Caco-2 (cell line): ENCODE results near the gene PNLDC1. TPM values are rescaled to one million over a fixed set of nuclear protein-coding genes. Genes with fewer than 3 reads are reported as not detected.
"Not testable (repeated sequence)": the region's sequence is repeated elsewhere in the genome, so short reads cannot be mapped to it uniquely, and the experiment has no call there.

ENCODE experiments used
- BruUV-seq: library from RNA; stranded (reverse); fragments of 400-500 nt; replicated peaks from 2 replicates; lab custom pipeline; 2021; lab: Mats Ljungman, UMichigan
- CTCF ChIA-PET: fragments of 300-600 bp; sonication (Branson Sonifier 250); formaldehyde crosslinking; loops from one replicate; lab custom pipeline; 2022; ENCODE audit warnings: antibody characterized with exemption; lab: Charles Lee
- POLR2A ChIA-PET: fragments of 300-600 bp; sonication (Branson Sonifier 250); formaldehyde crosslinking; loops from one replicate; lab custom pipeline; 2022; ENCODE audit warnings: antibody characterized with exemption; lab: Charles Lee
- DNase-seq, 2 experiments: peaks; one replicate each; pipeline versions ENCODE4 v3.0.0 to v3.0.0-alpha.2; 2020 to 2022
- H3K27me3 ChIP-seq: replicated peaks from 2 replicates; pipeline ENCODE4 v1.6.0; 2011; ENCODE audit warnings: low read length; ENCODE audit not compliant: control insufficient read depth, insufficient read depth
- H3K36me3 ChIP-seq: 2 replicates; pipeline ENCODE4 v1.5.1; 2011; ENCODE audit warnings: low read length; ENCODE audit not compliant: control insufficient read depth, insufficient read depth
- H3K4me1 ChIP-seq: fragments of 250-450 bp; sonication (Bioruptor Pico); 2 replicates; pipeline ENCODE4 v1.5.1; 2020; ENCODE audit warnings: mild to moderate bottlenecking
- H3K4me3 ChIP-seq: 2 replicates; pipeline ENCODE4 v1.5.1; 2011; ENCODE audit warnings: low read depth, mild to moderate bottlenecking, control low read depth, low read length
- H3K9me3 ChIP-seq: fragments of 250-450 bp; sonication (Bioruptor Pico); 2 replicates; pipeline ENCODE4 v1.5.1; 2020; ENCODE audit warnings: mild to moderate bottlenecking, moderate library complexity
- H3K27ac Mint-ChIP-seq: one replicate; pipeline ENCODE4 v1.8.0; 2022; ENCODE audit warnings: mixed read lengths; ENCODE audit not compliant: unreplicated experiment
- H3K27me3 Mint-ChIP-seq: one replicate; pipeline ENCODE4 v1.8.0; 2022; ENCODE audit warnings: mixed read lengths; ENCODE audit not compliant: insufficient read depth, unreplicated experiment
- H3K36me3 Mint-ChIP-seq: one replicate; pipeline ENCODE4 v1.8.0; 2022; ENCODE audit warnings: mild to moderate bottlenecking, mixed read lengths; ENCODE audit not compliant: insufficient read depth, unreplicated experiment
- H3K4me1 Mint-ChIP-seq: one replicate; pipeline ENCODE4 v1.8.0; 2022; ENCODE audit warnings: low read depth, mixed read lengths; ENCODE audit not compliant: unreplicated experiment
- H3K4me3 Mint-ChIP-seq: one replicate; pipeline ENCODE4 v1.8.0; 2022; ENCODE audit warnings: mild to moderate bottlenecking, moderate library complexity, mixed read lengths; ENCODE audit not compliant: unreplicated experiment
- H3K9me3 Mint-ChIP-seq: one replicate; pipeline ENCODE4 v1.8.0; 2022; ENCODE audit warnings: mixed read lengths; ENCODE audit not compliant: unreplicated experiment
- intact Hi-C: fragments of 100-400 bp; cut with micrococcal nuclease; formaldehyde crosslinking; loops from one replicate; pipeline ENCODE4 v1.10.0; 2022; ENCODE audit not compliant: unreplicated experiment
- total RNA-seq: library from RNA; stranded (reverse); gene quantifications from 2 replicates; pipeline ENCODE4 v1.2.3, GENCODE V29; 2022
- TF ChIP-seq, protein P1 (sequence below), 2 experiments: fragments of 200-600 bp in 1 of 2; IDR thresholded peaks; 1 replicate in 1 of 2; 2 replicates in 1 of 2; pipeline versions ENCODE4 v1.5.1 to v1.8.0; 2011 to 2022; ENCODE audit warnings: antibody characterized with exemption in 1 of 2, control low read depth in 1 of 2, inconsistent platforms in 1 of 2, low read depth in 1 of 2, low read length in 1 of 2, mild to moderate bottlenecking in 1 of 2, moderate library complexity in 1 of 2; ENCODE audit not compliant: insufficient read depth in 1 of 2, severe bottlenecking in 1 of 2, unreplicated experiment in 1 of 2

Gene PNLDC1
- total RNA-seq, 1 experiment from 2014 or later: 0.32 TPM

- intact Hi-C loops: loop anchor here (1.0 to 5.0 kb wide), 4 partner anchors 78 to 593 kb away; no protein-coding TSS in a partner anchor
- H3K4me1 Mint-ChIP-seq, H3K27me3 ChIP-seq, H3K36me3 ChIP-seq, H3K4me3 Mint-ChIP-seq, H3K27ac Mint-ChIP-seq, H3K36me3 Mint-ChIP-seq, POLR2A ChIA-PET, BruUV-seq, H3K4me3 ChIP-seq, H3K9me3 ChIP-seq, H3K9me3 Mint-ChIP-seq, H3K27me3 Mint-ChIP-seq, H3K4me1 ChIP-seq: not testable (repeated sequence)
- TF ChIP-seq, protein P1, sequence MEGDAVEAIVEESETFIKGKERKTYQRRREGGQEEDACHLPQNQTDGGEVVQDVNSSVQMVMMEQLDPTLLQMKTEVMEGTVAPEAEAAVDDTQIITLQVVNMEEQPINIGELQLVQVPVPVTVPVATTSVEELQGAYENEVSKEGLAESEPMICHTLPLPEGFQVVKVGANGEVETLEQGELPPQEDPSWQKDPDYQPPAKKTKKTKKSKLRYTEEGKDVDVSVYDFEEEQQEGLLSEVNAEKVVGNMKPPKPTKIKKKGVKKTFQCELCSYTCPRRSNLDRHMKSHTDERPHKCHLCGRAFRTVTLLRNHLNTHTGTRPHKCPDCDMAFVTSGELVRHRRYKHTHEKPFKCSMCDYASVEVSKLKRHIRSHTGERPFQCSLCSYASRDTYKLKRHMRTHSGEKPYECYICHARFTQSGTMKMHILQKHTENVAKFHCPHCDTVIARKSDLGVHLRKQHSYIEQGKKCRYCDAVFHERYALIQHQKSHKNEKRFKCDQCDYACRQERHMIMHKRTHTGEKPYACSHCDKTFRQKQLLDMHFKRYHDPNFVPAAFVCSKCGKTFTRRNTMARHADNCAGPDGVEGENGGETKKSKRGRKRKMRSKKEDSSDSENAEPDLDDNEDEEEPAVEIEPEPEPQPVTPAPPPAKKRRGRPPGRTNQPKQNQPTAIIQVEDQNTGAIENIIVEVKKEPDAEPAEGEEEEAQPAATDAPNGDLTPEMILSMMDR (IDR thresholded peaks at IDR 0.05; ENCODE audit: insufficient read depth in 1 of 2, low read depth in 1 of 2, low read length in 1 of 2, severe bottlenecking in 1 of 2, unreplicated experiment in 1 of 2): peak; percentile 44 to 57
- CTCF ChIA-PET: interaction anchor here (0.6 to 1.4 kb wide), 16 partner anchors 9 to 670 kb away, joined by 3 to 11 read pairs (median 3); no protein-coding TSS in a partner anchor
- peak in 1 of 2 experiments; percentile 67 for DNase-seq
These were observed 63.3 kb downstream of the PNLDC1 start for GRCh38 chr6:159863341-159863740.

GRCh38 chr6:159865226-159865920 is 65.3 kb downstream of the PNLDC1 start:
- Mint-ChIP-seq H3K36me3 (no peaks in the 10 kb centered on the region), H3K9me3 (no peaks in the 10 kb centered on the region), H3K27ac (no peak overlapping the region), H3K27me3 (peaks cover 2% of the 10 kb centered on the region), H3K4me1 (no peaks in the 10 kb centered on the region), H3K4me3 (no peak overlapping the region)
- no peaks in the 10 kb centered on the region; the same call in 1 of the 2 replicates for H3K9me3 ChIP-seq
- H3K36me3 ChIP-seq: no peaks in the 10 kb centered on the region
- H3K27me3 ChIP-seq: no peaks in the 10 kb centered on the region
- no peak overlapping the region for H3K4me3 ChIP-seq
- ChIA-PET CTCF (no interaction called here), POLR2A (no interaction called here)
- DNase-seq: no peak
- no peaks in the 10 kb centered on the region for H3K4me1 ChIP-seq
- BruUV-seq: no TSS peak
- TF ChIP-seq, protein P1 (IDR thresholded peaks at IDR 0.05; ENCODE audit: insufficient read depth in 1 of 2, low read depth in 1 of 2, low read length in 1 of 2, severe bottlenecking in 1 of 2, unreplicated experiment in 1 of 2): no peak
- intact Hi-C loops: no loop called here

GRCh38 chr6:159866286-159867247 is 66.5 kb downstream of the PNLDC1 start:
- Mint-ChIP-seq H3K9me3 (no peaks in the 10 kb centered on the region), H3K36me3 (no peaks in the 10 kb centered on the region), H3K27me3 (no peaks in the 10 kb centered on the region), H3K27ac (no peak overlapping the region), H3K4me3 (no peak overlapping the region), H3K4me1 (no peaks in the 10 kb centered on the region)
- H3K4me1 ChIP-seq: no peaks in the 10 kb centered on the region
- ChIA-PET CTCF (no interaction called here), POLR2A (no interaction called here)
- H3K4me3 ChIP-seq: no peak overlapping the region
- no TSS peak for BruUV-seq
- TF ChIP-seq, protein P1 (IDR thresholded peaks at IDR 0.05; ENCODE audit: insufficient read depth in 1 of 2, low read depth in 1 of 2, low read length in 1 of 2, severe bottlenecking in 1 of 2, unreplicated experiment in 1 of 2): no peak
- no peaks in the 10 kb centered on the region; the same call in 1 of the 2 replicates for H3K9me3 ChIP-seq
- intact Hi-C loops: no loop called here
- no peak for DNase-seq
- H3K36me3 ChIP-seq: no peaks in the 10 kb centered on the region
- H3K27me3 ChIP-seq: no peaks in the 10 kb centered on the region
